ENCODE data around the gene SLC4A9.

SLC4A9 gene, protein sequence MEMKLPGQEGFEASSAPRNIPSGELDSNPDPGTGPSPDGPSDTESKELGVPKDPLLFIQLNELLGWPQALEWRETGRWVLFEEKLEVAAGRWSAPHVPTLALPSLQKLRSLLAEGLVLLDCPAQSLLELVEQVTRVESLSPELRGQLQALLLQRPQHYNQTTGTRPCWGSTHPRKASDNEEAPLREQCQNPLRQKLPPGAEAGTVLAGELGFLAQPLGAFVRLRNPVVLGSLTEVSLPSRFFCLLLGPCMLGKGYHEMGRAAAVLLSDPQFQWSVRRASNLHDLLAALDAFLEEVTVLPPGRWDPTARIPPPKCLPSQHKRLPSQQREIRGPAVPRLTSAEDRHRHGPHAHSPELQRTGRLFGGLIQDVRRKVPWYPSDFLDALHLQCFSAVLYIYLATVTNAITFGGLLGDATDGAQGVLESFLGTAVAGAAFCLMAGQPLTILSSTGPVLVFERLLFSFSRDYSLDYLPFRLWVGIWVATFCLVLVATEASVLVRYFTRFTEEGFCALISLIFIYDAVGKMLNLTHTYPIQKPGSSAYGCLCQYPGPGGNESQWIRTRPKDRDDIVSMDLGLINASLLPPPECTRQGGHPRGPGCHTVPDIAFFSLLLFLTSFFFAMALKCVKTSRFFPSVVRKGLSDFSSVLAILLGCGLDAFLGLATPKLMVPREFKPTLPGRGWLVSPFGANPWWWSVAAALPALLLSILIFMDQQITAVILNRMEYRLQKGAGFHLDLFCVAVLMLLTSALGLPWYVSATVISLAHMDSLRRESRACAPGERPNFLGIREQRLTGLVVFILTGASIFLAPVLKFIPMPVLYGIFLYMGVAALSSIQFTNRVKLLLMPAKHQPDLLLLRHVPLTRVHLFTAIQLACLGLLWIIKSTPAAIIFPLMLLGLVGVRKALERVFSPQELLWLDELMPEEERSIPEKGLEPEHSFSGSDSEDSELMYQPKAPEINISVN

DNA sequence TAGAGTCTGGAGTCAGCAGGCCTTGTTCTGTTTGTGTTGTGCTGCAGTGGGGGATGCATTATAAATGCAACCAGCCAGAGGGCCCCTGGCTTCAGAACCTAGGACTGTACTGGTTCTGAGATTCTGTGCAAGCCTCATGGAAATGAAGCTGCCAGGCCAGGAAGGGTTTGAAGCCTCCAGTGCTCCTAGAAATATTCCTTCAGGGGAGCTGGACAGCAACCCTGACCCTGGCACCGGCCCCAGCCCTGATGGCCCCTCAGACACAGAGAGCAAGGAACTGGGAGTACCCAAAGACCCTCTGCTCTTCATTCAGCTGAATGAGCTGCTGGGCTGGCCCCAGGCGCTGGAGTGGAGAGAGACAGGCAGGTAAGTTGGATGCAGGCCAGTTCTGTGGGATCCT, at the start of gene SLC4A9:
SLC4A9 (plus strand) TSS at position 94 of the 400 bp plus-strand sequence; CDS start at position 137, 43 bp downstream.
- no peak for DNase-seq

GRCh38 chr5:140310434-140310833, 49.6 kb upstream of the SLC4A9 start:
- no peak for DNase-seq

DNA sequence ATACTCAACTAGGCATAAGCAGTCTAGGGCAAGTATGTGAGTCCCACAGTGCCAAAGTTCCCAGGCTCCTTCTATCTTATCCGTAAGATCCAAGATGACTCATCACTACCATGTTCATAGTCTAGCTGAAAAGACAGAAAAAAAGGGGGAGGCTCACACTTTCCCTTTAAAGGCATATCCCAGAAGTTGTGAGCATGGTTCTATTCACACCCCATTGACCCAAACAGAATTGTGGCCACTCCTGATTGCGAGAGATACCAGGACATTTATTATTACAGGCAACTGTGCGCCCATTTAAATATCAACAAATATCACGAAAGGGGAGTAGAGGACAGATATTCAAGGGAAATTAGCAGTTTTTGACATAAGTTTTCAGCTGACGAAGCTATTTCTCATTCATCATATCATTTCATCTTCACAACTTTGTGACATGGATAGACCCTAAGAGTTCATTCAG, 49.0 kb upstream of the SLC4A9 start:
- DNase-seq, result no peak

DNA sequence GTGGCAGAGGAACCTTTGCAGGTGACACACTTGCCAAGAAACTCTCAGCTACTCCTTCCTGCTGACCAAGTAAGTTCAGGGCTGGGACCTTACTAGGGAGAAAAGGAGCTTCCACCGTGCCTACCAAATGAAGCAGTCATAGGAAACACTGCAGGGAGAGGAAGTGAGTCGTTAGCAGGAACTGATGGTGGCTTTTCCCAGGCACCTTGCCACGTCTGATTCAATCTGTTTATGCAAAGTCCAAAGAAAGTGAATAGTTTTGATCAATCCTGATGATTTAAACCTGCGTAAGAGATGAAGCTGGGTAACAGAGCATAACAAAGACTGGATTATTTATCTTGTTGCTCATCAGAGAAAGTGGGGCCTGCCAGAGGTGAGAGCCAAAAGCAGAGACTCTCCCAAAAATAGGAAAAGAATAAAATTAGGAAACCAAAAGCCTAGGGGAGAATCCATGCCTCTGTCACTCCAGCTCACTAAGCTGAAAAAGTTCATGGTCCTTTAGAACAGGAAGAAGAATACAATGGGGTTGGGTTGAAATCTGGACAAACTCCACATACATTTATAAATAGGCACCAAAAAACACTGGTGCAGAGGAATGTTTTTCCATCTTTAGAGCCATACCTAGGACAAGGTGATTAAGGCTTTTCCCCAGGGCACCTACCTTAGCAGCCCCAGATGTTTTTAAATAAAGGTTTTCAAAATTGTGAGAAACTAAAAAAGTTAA, 47.8 kb upstream of the SLC4A9 start:
- no peak for DNase-seq

DNA sequence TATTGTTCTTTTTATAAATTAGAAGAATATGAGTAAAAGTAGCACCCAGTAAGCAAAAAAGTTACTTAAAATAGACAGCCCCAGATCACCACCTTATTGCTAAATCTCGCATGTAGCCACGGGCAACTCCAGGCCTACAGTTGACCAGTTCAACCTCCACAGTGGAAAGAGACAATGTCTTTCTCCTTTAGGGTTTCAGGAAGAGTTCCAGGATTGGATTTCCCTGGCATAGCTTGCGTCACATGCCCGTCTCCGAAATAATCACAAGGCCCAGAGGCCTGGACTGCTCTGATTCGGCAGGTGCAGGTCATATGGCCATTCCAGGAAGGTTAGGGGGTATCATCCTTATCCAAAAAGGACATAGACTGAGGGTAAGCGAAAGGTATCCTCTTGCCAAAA, 47.2 kb upstream of the SLC4A9 start:
- no peak for DNase-seq

- no peak for DNase-seq
Observed at GRCh38 chr5:140317859-140318258, 42.1 kb upstream of the SLC4A9 start.

DNA sequence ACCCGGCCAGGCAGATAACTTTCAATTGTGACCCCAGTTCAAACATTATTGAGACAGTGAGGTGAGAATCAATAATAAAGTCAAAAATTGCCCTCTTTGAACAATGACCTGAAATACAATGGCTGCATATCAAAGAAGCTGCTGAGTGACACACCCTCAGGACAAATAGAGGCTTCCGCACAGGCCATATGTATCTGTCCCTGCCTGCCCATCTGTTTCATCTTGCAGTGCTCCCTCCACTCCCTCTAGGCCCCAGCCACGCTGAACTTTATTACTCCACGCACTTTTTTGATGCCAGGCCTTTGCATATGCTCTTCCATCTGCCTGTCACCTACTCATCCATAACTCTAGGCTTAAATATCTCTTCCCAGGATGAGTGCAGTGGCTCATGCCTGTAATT, 41.2 kb upstream of the SLC4A9 start:
- no peak for DNase-seq

DNA sequence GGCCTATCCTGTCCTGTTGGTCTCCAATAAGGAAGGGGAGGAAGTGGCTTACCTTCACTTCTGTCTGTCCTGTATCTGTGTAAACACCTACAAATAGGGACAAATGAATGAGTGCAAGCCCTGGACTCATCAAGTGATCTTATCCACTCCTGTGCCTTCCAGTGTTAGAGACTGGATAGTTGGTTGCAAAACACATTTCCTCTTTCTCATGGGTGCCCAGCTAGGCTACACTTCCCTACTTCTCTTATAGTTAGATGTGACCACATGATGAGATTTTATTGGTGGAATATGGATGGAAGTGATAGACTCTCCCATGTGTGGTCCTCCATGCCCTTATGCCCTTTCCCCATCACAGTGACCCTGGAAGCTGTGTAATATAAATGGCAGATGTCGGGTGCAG, 40.2 kb upstream of the SLC4A9 start:
- DNase-seq, result no peak

DNA sequence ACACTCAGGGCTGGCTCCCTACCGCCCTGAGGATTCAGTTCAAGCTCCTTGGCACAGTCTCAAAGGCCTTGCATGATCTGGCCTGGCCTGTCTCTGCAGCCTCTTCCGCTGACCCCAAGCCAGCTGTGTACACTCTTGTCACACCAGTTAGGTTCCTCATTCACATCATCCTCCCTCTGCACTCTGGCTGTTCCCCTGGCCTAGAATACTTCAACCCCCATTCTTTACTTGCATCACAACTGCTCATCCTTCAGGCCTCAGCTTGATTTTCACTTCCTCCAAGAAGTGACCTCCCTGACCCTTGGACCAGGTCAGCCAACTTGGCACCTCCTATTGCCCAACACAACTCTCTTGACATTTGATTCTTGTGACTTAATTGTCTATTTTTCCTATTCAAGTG, 38.2 kb upstream of the SLC4A9 start:
- no peak for DNase-seq

DNA sequence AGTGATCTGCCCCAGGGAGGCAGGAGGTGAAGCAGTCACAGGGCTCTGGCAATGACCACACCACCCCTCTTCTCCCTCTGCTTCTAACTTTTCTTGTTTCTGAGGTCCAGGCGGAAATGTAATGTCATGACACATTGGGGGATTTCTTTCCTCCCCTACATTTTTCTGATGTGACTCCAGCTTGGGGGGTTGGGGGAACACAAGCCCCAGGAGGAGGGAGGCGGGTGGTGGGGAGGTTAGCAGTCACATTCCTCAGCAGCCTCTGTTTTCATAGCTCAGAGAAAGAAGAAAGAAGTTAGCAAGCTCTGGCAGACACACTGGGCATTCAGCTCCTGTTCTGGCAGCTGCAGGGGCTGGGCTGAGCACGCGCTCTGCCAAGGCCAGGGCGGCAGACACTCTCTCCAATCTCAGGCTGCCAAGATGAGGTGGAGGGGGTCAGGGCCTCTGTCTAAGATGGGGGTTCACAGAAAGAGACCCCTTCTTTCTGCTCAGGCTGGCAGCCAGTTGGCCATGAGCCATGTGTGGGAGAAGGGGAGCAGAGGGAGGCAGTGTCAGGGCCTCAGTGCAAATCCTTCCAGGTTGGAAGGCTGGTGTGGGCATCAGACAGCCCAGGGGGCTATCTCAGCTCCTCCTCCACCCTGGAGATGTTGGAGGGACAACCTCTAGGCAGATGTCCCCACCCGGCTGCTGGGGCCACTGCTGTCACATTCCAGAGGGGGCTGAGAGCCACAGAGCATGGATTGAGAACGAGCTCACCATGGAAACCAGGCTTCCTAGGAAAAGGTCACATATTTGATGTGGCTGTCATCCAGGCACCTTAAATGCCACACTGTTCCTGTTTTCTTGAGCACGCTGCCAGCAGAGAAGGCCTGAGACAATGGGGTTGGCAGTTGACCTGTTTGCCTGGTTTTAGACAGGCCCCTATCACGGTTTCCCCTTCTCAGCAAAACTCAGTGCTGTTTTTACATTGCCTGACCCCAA, 37.0 kb upstream of the SLC4A9 start:
- no peak for DNase-seq

DNA sequence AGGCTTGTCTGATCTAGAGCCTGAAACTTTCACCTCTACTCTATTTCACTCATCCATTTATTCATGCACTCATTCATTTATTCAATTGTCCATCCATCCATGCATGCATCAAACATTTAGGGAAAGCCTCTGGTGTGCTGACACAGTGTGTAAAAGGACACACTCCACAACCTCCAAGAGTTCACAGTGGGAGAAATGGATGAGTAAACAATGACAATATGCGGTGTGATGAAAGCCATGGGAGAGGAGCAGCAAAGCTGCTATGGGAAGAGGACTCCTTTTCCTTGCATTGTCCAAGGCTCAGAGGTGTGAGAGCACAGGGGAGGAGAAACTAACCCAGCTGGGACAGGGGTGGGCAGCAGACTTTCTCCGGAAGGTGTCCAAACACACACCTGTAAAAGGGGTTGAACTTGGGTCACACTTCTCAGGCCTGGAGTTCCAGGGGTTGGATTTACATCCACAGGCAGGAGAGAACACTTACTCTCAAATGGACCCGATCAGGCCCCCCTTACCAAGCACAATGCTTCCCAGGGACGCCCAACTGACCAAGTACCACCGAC, 35.9 kb upstream of the SLC4A9 start:
- DNase-seq, result no peak

DNA sequence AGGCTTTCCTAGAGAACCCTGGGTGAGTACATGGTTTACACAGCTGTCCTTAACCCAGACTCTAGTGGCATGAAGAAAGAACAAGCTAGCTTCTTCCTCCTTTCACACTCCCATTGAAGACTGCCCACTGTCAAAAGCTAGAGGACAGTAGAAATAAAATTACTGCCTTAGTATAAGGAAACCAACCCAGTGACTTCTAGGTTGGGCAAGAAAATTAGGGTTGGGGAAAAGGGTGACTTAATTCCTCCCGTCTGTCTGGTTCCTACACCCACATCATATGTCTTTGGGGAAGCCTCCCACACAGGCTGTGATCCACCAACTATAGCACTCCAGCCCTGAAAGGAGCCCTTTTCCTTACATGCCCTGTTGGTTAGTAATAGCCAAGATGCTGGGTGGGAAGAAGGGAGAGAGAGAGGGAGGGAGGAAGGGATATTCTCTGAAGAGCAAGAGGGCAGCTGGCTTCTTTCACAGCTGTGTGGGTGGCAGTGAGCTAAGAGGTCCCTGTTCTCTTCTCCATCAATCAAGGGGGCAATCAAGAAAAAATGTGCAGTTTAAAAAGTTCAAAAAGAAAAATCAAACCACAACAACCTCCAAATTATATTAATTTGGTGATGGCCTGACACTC, 35.3 kb upstream of the SLC4A9 start:
- no peak for DNase-seq

DNA sequence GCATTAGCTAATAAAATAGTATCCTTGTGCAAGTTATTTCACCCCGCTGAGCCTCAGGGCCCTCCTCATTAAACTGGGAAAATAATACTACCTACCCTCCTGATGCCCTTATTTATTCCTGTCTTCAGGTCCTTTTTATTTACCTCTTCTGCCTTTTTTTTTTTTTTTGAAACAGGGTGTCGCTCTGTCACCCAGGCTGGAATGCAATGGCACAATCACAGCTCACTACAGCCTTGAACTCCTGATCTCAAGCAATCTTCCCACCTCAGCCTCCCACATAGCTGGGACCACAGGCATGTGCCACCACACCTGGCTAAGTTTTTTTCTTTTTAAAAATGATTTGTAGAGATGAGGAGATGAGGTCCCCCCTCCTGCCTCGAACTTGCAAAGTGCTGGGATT, 34.5 kb upstream of the SLC4A9 start:
- no peak for DNase-seq

DNA sequence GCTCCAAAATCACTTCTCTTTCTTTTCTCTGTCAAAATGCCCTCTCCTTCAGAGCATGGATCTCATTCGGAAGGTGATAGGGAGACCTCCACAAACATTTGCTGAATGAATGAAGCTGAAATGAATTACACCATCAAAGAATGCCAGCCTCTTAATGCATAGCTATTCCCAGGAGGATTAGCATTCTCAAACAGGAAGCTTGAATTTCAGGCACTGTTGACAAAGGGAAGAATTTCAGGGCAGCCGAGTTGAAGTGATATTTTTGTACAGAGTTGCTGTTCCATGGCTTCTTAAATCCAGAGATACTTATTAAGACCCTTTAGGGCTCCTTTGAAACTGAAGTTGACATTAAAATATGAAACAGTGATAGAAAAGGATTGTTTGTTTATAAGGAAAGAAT, 32.4 kb upstream of the SLC4A9 start:
- DNase-seq, result no peak

- DNase-seq, result no peak
Observed at GRCh38 chr5:140328036-140328764, 31.8 kb upstream of the SLC4A9 start.

DNA sequence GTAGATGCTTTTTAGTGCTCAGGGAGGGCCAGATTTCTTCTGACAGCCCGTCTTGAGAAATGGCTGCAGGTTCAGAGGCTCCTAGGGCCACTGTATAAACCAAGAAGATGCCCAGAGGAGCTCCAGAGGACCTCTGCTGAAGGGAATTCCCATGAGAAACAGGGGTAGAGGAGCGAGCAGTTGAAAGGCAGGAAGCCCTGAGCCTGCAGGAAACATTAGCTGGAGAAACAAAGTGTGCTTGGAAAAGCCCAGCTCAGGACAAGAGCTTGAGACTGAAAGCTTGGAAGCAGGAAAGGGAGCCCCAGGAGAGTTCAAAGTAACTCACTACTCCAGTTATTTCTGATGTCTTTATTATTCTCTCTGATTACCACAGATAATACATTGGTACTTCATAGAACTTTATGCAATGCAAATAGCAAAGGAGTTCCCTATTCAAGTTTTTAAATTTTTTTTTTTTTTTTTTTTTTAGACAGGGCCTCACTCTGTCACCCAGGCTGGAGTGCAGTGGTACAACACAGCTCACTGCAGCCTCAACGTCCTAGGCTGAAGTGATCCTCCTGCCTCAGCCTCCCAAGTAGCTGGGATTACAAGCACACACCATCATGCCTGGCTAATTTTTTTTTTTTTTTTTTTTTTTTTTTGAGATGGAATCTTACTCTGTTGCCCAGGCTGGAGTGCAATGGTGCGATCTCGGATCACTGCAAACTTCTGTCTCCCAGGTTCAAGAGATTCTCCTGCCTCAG, 30.1 kb upstream of the SLC4A9 start:
- DNase-seq, result no peak

DNA sequence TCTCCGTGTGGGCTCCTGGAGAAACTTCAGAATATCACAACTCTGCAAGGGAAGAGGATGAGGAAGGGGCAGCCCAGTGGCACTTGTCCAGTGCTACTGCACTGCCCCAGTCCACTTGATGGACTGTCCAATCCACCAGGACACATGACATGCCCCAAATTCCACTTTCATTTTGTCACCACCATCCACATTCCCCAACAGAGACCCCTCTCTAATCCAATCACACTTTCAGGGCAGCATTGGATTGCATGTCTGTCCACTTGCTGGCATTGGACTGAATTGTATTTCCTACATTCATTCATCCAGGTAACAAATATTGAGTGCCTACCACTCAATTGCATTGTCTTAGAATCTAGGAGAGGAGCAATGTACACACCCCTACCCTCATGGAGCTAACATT, 28.4 kb upstream of the SLC4A9 start:
- DNase-seq, result no peak

DNA sequence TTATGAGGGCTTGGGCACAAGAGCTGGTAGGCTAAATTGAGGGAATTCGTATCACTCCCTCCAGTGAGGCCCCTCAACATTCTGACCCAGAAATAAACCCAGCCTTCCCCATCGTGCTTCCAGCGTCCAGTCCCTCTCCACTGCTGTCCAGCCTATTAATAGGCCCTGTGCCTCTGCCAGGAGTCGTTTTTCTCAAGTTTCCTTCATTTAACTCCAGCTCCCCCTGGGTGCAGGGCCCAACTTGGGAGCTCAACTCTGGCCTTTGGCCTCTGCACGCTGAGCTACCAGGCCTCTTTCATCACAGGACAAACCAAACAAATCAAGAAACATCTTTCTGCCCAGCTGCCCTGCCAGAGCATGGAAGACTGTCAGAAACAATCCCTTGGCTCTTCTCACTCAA, 23.6 kb upstream of the SLC4A9 start:
- DNase-seq, result no peak

GRCh38 chr5:140337880-140338279, 22.1 kb upstream of the SLC4A9 start:
- no peak for DNase-seq

DNA sequence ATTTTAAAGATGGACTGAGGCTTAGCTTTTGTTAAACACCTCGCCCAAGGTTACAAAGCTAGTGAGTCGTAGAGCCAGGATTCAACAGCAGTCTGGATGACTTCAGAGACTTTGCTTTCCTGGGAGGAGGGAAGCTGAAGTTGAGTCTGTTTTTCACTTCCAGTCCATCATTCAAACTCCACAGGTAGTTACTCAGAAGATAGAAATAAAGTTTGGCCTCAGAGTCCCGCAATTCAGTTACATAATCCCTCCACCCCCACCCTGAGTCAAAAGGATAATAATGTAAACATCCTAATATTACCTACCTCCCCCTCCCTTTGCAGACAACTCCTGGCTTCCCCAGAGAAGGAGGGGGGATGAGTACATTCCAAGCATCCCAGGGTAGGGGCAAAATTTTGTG, 21.7 kb upstream of the SLC4A9 start:
- no peak for DNase-seq
